GM19025 (cell line): Measurements from ENCODE around the gene ARHGAP45.
"Not testable (repeated sequence)": the region's sequence is repeated elsewhere in the genome, so short reads cannot be mapped to it uniquely, and the experiment has no call there.

Source experiments
- ATAC-seq: cut with Tn5 transposase; IDR thresholded peaks from one replicate; pipeline ENCODE4 v1.9.1; 2021; ENCODE audit warnings: mild to moderate bottlenecking, low read depth, moderate library complexity; ENCODE audit not compliant: unreplicated experiment

Gene ARHGAP45

GRCh38 chr19:1129084-1129483 lies 62.1 kb downstream of the ARHGAP45 start:
- not testable (repeated sequence) for ATAC-seq

- ATAC-seq: no peak
These were observed 62.6 kb downstream of the ARHGAP45 start for GRCh38 chr19:1129535-1129934.

GRCh38 chr19:1130771-1131717 lies 64.1 kb downstream of the ARHGAP45 start:
- ATAC-seq: no peak

DNA sequence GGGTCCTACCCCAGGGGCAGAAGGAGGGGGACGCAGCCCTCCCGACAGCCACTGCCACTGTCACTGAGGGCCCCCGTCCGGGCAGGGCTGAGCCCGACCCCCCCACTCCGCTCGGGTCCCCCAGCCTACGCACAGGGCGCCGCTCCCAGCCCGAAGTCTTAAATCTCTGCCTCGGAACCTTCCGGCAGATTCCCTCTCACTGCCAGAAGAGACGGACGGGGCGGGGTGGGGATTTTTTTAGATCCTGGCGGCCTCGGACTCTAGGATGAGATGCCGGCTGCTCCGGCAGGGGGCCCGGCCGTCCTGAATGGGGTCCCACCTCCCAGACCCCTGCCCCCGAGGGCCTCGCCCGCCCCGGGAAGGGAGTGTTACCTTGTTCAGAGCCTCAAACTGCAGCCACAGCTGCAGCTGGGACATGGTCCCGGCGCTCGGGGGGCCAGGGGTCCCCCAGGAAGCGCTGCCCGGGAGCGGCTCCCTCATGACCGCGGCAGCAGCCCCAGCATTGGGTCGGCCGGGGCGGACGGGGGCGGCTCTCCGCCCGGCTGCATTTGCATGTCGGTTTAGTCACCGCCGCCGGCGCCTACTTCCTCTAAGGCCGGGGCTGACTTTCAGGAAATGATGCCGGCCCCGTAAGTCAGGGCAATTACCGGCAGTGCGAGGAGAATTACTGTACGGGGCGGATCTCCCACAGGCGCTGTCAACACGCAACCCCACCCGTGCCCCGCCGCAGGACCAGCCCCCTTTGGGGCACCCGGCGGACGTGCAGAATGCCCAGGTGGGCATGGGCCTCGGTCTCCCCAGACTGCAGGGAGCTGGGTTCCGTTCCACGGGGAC lies 65.0 kb downstream of the ARHGAP45 start:
- peak; percentile 36 for ATAC-seq

GRCh38 chr19:1132552-1133383 lies 65.8 kb downstream of the ARHGAP45 start:
- peak; percentile 4 for ATAC-seq

DNA sequence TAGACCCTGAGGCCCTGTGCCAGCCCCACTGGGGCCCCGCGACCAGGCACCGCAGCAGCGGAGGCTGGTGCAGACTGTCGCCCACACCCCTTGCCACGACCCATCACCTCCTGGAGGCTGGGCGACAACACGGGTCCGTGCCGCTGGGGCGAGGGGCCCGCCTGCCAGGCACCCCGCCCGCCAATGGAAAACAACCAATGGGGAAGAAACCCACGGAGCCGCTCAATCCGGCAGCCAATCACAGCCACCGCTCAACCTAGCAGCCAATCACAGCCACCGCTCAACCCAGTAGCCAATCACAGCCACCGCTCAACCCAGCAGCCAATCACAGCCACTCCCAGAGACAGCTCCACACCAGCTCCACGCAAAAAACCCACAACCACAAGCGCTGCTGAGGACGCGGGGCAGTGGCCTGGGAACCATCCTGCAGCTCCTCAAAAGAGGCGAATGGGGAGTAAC lies 66.5 kb downstream of the ARHGAP45 start:
- peak; percentile 43 for ATAC-seq

GRCh38 chr19:1134431-1134830 lies 67.5 kb downstream of the ARHGAP45 start:
- no peak for ATAC-seq

GRCh38 chr19:1135454-1135853 lies 68.5 kb downstream of the ARHGAP45 start:
- no peak for ATAC-seq

DNA sequence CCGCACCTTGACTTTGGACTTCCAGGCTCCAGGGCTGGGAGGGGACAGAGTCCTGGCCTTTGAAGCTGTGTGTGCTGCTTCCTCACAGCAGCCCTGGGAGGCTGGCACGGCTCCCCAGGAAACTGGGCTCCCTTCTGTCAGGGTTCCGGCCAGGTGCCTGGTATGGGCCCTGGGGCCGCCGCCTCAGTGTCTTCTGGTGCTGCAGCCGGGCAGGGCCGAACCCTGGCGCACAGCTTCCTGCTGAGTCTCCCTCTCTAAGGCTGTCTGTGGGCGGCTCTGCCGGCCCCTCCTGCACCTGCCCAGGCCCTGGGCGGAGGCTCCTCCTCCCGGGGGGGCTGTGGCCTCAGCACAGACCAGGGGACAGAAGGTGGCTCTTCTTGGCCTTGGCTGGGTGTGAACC lies 69.2 kb downstream of the ARHGAP45 start:
- ATAC-seq: no peak
